Hepatocyte (in vitro differentiated cells): ENCODE data around the gene FERMT2. TPM values are rescaled to one million over a fixed set of nuclear protein-coding genes. Genes with fewer than 3 reads are reported as not detected.
A peak's percentile ranks its signal among the peaks of the same experiment; 100 is the strongest.

Experiments
- DNase-seq: peaks from one replicate; pipeline ENCODE4 v3.0.0-alpha.2; 2016; ENCODE audit warnings: low spot score
- H2AFZ ChIP-seq: fragments of 200-600 bp; sonication (generic); 2 replicates; pipeline ENCODE4 v1.6.0; 2016; ENCODE audit warnings: antibody characterized with exemption, mild to moderate bottlenecking
- H3K27ac ChIP-seq: fragments of 200-600 bp; sonication (generic); 2 replicates; pipeline ENCODE4 v1.5.1; 2016; ENCODE audit warnings: mild to moderate bottlenecking
- H3K27me3 ChIP-seq: fragments of 200-600 bp; sonication (generic); 2 replicates; pipeline ENCODE4 v1.6.1; 2016
- H3K36me3 ChIP-seq: fragments of 200-600 bp; sonication (generic); replicated peaks from 2 replicates; pipeline ENCODE4 v1.5.1; 2016; ENCODE audit warnings: low read depth; ENCODE audit not compliant: insufficient read depth
- H3K4me1 ChIP-seq: fragments of 200-600 bp; sonication (generic); 2 replicates; pipeline ENCODE4 v1.5.1; 2016; ENCODE audit warnings: mild to moderate bottlenecking, moderate library complexity; ENCODE audit not compliant: insufficient read depth
- H3K4me2 ChIP-seq: fragments of 200-600 bp; sonication (generic); 2 replicates; pipeline ENCODE4 v1.6.0; 2016
- H3K4me3 ChIP-seq: fragments of 200-600 bp; sonication (generic); 2 replicates; pipeline ENCODE4 v1.5.1; 2016; ENCODE audit warnings: mild to moderate bottlenecking
- H3K79me2 ChIP-seq: fragments of 200-600 bp; sonication (generic); 2 replicates; pipeline ENCODE4 v1.6.0; 2017; ENCODE audit warnings: mild to moderate bottlenecking
- H3K9me2 ChIP-seq: fragments of 200-600 bp; sonication (generic); replicated peaks from 2 replicates; pipeline ENCODE4 v1.6.0; 2017; ENCODE audit warnings: mild to moderate bottlenecking; ENCODE audit not compliant: insufficient read depth
- H3K9me3 ChIP-seq: fragments of 200-600 bp; sonication (generic); 2 replicates; pipeline ENCODE4 v1.5.1; 2016; ENCODE audit warnings: low read depth, mild to moderate bottlenecking
- H4K20me1 ChIP-seq: fragments of 200-600 bp; sonication (generic); 2 replicates; pipeline ENCODE4 v1.6.0; 2016; ENCODE audit warnings: mild to moderate bottlenecking; ENCODE audit not compliant: insufficient read depth, poor library complexity, severe bottlenecking
- CTCF ChIP-seq: fragments of 200-600 bp; sonication (generic); IDR thresholded peaks from 2 replicates; pipeline ENCODE4 v1.5.1; 2016; ENCODE audit warnings: antibody characterized with exemption, mild to moderate bottlenecking; ENCODE audit not compliant: poor library complexity
- EZH2 ChIP-seq: fragments of 200-600 bp; sonication (generic); IDR thresholded peaks from 2 replicates; pipeline ENCODE4 v1.6.1; 2016; ENCODE audit warnings: antibody characterized with exemption, mild to moderate bottlenecking, borderline replicate concordance
- EZH2phosphoT487 ChIP-seq: fragments of 200-600 bp; sonication (generic); IDR thresholded peaks from one replicate; pipeline ENCODE4 v1.6.1; 2018; ENCODE audit warnings: antibody characterized with exemption, mild to moderate bottlenecking, low read depth, moderate library complexity; ENCODE audit not compliant: unreplicated experiment, severe bottlenecking
- WGBS: methylation state at CpG from one replicate; pipeline ENCODE4 v1.1.6; 2016; ENCODE audit warnings: low lambda C conversion rate; ENCODE audit errors: missing lambda C conversion rate; 5-methylcytosine and 5-hydroxymethylcytosine counted together
- polyA plus RNA-seq: library from polyadenylated mRNA; unstranded; fragments of >200 nt; fragmentation: Nextera tagmentation; extraction: Ambion mirVana; gene quantifications from 2 replicates; pipeline ENCODE4 v1.2.1, GENCODE V29; 2016
- total RNA-seq: library from RNA; depleted of rRNA; stranded (reverse); fragments of >200 nt; gene quantifications from 2 replicates; pipeline ENCODE4 v1.2.3, GENCODE V29; 2014

FERMT2 gene
- total and polyA plus RNA-seq, 2 experiments from 2014 or later: 38.6 to 95.4 TPM

GRCh38 chr14:52862632-52863333 is 88.1 kb downstream of the FERMT2 start:
- Histone ChIP-seq H3K79me2 (peaks cover 2% of the 10 kb centered on the region), H3K9me2 (peaks cover under 1% of the 10 kb centered on the region), H2AFZ (no peak overlapping the region), H3K27me3 (no peaks in the 10 kb centered on the region), H3K27ac (peak overlapping the region; percentile 53), H3K4me1 (peaks cover 3% of the 10 kb centered on the region), H3K9me3 (no peaks in the 10 kb centered on the region), H3K4me2 (peak overlapping the region; percentile 40), H4K20me1 (no peaks in the 10 kb centered on the region), H3K4me3 (no peak overlapping the region), H3K36me3 (no peaks in the 10 kb centered on the region)
- 23% methylated on average over 4 of the region's 4 CpGs for WGBS
- peak; percentile 20 for DNase-seq
- no peak for TF ChIP-seq CTCF
- no peak for TF ChIP-seq EZH2phosphoT487
- no peak for TF ChIP-seq EZH2

- Histone ChIP-seq H3K27ac (no peak overlapping the region), H2AFZ (no peak overlapping the region)
- TF ChIP-seq EZH2phosphoT487 (no peak), EZH2 (no peak), CTCF (no peak)
Observed at GRCh38 chr14:52861403-52861802, 89.4 kb downstream of the FERMT2 start.

GRCh38 chr14:52860910-52861309 is 89.9 kb downstream of the FERMT2 start:
- DNase-seq: no peak
- Histone ChIP-seq H3K79me2 (no peaks in the 10 kb centered on the region), H3K9me3 (no peaks in the 10 kb centered on the region), H3K4me3 (no peak overlapping the region), H3K36me3 (no peaks in the 10 kb centered on the region), H3K4me2 (no peak overlapping the region), H3K27me3 (no peaks in the 10 kb centered on the region), H4K20me1 (no peaks in the 10 kb centered on the region), H2AFZ (no peak overlapping the region), H3K27ac (no peak overlapping the region), H3K9me2 (no peaks in the 10 kb centered on the region), H3K4me1 (peaks cover 3% of the 10 kb centered on the region)
- no peak for TF ChIP-seq CTCF
- no peak for TF ChIP-seq EZH2phosphoT487
- no peak for TF ChIP-seq EZH2
- WGBS: 94% methylated on average over 3 of the region's 3 CpGs

More at GRCh38 chr14:52861403-52861802, 89.4 kb downstream of the FERMT2 start:
- no peak for DNase-seq
- H3K4me3 ChIP-seq: no peak overlapping the region
- no peaks in the 10 kb centered on the region for H3K79me2 ChIP-seq
- peaks cover 3% of the 10 kb centered on the region for H3K4me1 ChIP-seq
- no peaks in the 10 kb centered on the region for H3K9me2 ChIP-seq
- H3K27me3 ChIP-seq: no peaks in the 10 kb centered on the region
- no peaks in the 10 kb centered on the region for H3K36me3 ChIP-seq
- H4K20me1 ChIP-seq: no peaks in the 10 kb centered on the region
- WGBS: 86% methylated on average over 2 of the region's 2 CpGs
- H3K9me3 ChIP-seq: no peaks in the 10 kb centered on the region
- no peak overlapping the region for H3K4me2 ChIP-seq
